ENCODE data around the gene ACTN1. TPM values are rescaled to one million over a fixed set of nuclear protein-coding genes. Genes with fewer than 3 reads are reported as not detected.
A peak's percentile ranks its signal among the peaks of the same experiment; 100 is the strongest.

ACTN1 gene
- total RNA-seq, 3 donors from 2014 or later: 93.7 to 607 (median 128) TPM

- no peaks in the 10 kb centered on the region for H3K9me3 ChIP-seq
- H3K4me3 ChIP-seq: no peak overlapping the region
- DNase-seq: peak; percentile 57 to 65 (median 64)
- TF ChIP-seq, protein P1, sequence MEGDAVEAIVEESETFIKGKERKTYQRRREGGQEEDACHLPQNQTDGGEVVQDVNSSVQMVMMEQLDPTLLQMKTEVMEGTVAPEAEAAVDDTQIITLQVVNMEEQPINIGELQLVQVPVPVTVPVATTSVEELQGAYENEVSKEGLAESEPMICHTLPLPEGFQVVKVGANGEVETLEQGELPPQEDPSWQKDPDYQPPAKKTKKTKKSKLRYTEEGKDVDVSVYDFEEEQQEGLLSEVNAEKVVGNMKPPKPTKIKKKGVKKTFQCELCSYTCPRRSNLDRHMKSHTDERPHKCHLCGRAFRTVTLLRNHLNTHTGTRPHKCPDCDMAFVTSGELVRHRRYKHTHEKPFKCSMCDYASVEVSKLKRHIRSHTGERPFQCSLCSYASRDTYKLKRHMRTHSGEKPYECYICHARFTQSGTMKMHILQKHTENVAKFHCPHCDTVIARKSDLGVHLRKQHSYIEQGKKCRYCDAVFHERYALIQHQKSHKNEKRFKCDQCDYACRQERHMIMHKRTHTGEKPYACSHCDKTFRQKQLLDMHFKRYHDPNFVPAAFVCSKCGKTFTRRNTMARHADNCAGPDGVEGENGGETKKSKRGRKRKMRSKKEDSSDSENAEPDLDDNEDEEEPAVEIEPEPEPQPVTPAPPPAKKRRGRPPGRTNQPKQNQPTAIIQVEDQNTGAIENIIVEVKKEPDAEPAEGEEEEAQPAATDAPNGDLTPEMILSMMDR (IDR thresholded peaks at IDR 0.05): no peak
- ATAC-seq: peak; percentile 73
- intact Hi-C loops (cut with DNase I, micrococcal nuclease): loop anchor here in 1 of 2 donors (10.0 kb wide), 1 partner anchor 120 kb away; no protein-coding TSS in a partner anchor
- peaks cover 60% of the 10 kb centered on the region for H3K4me1 ChIP-seq (ENCODE audit: low read depth)
- H3K36me3 ChIP-seq (ENCODE audit: low read depth): no peaks in the 10 kb centered on the region
These were observed 14.6 kb downstream of the ACTN1 start for GRCh38 chr14:68964300-68965093.

- H3K4me3 ChIP-seq: no peak overlapping the region
- no peaks in the 10 kb centered on the region for H3K36me3 ChIP-seq (ENCODE audit: low read depth)
- ATAC-seq (no peak), DNase-seq (no peak)
- no peaks in the 10 kb centered on the region for H3K9me3 ChIP-seq
- TF ChIP-seq, protein P1 (IDR thresholded peaks at IDR 0.05): no peak
- H3K4me1 ChIP-seq (ENCODE audit: low read depth): peaks cover 44% of the 10 kb centered on the region
- intact Hi-C loops (cut with DNase I, micrococcal nuclease): loop anchor here in 1 of 2 donors (10.0 kb wide), 1 partner anchor 122 kb away; no protein-coding TSS in a partner anchor
These were observed 16.4 kb downstream of the ACTN1 start for GRCh38 chr14:68962681-68963080.

- H3K36me3 ChIP-seq (ENCODE audit: low read depth): no peaks in the 10 kb centered on the region
- H3K4me1 ChIP-seq (ENCODE audit: low read depth): peaks cover 42% of the 10 kb centered on the region
- ATAC-seq (no peak), DNase-seq (no peak)
- no peak overlapping the region for H3K4me3 ChIP-seq
- intact Hi-C loops (cut with DNase I, micrococcal nuclease): loop anchor here in 1 of 2 donors (10.0 kb wide), 1 partner anchor 123 kb away; no protein-coding TSS in a partner anchor
- TF ChIP-seq, protein P1 (IDR thresholded peaks at IDR 0.05): no peak
- no peaks in the 10 kb centered on the region for H3K9me3 ChIP-seq
These were observed 17.1 kb downstream of the ACTN1 start for GRCh38 chr14:68961781-68962584.

DNA sequence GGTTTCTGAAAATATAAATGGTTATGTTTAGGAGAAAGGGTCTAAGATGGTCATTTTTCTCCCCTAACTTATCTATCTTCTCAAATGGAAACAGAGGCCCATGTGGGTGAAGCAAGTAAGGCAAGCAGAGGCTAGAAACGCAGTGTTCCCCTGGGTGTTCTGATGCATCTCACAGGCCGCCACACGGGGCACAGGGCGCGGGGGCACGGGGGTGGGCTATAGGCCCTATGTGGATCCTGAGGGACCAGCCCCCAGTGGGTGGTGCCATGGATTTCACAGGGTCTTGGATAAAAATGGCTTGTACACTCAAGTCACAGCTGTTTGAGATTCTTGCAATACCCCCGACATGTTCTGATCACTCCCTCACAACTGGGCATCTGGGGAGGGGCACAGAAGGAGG is 17.7 kb downstream of the ACTN1 start:
- DNase-seq (no peak), ATAC-seq (no peak)
- Histone ChIP-seq H3K4me3 (no peak overlapping the region), H3K9me3 (no peaks in the 10 kb centered on the region), H3K4me1 (ENCODE audit: low read depth) (peaks cover 39% of the 10 kb centered on the region), H3K36me3 (ENCODE audit: low read depth) (no peaks in the 10 kb centered on the region)
- TF ChIP-seq, protein P1 (IDR thresholded peaks at IDR 0.05): no peak
- intact Hi-C loops (cut with DNase I, micrococcal nuclease): loop anchor here in 1 of 2 donors (10.0 kb wide), 1 partner anchor 123 kb away; no protein-coding TSS in a partner anchor

DNA sequence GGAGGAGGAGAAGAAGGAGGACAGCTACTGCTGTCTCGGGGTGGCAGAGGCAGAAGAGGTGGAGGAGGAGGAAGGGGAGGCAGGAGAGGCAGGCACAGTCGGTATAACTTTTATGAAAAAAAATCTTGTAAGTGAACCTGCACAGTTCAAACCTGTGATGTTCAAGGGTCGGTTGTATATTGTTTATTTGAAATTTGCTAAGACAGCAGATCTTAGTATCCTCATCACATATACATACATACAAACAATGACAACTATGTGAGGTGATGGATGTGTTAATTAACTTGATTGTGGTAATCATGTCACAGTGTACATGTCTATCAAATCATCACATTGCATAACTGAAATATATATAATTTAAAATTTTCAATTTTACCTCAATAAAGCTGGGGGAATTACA is 19.0 kb downstream of the ACTN1 start:
- H3K4me3 ChIP-seq: no peak overlapping the region
- H3K4me1 ChIP-seq (ENCODE audit: low read depth): peaks cover 39% of the 10 kb centered on the region
- DNase-seq (no peak), ATAC-seq (no peak)
- H3K9me3 ChIP-seq: no peaks in the 10 kb centered on the region
- intact Hi-C loops (cut with DNase I, micrococcal nuclease): loop anchor here in 1 of 2 donors (10.0 kb wide), 1 partner anchor 125 kb away; no protein-coding TSS in a partner anchor
- TF ChIP-seq, protein P1 (IDR thresholded peaks at IDR 0.05): no peak
- no peaks in the 10 kb centered on the region for H3K36me3 ChIP-seq (ENCODE audit: low read depth)

Measured in mucosa of descending colon (tissue), 3 donors.